ENCODE data around the gene TRUB1. TPM values are rescaled to one million over a fixed set of nuclear protein-coding genes. Genes with fewer than 3 reads are reported as not detected.
"Not testable (repeated sequence)": the region's sequence is repeated elsewhere in the genome, so short reads cannot be mapped to it uniquely, and the experiment has no call there.

The TRUB1 gene
- 6.2 TPM for total RNA-seq

DNA sequence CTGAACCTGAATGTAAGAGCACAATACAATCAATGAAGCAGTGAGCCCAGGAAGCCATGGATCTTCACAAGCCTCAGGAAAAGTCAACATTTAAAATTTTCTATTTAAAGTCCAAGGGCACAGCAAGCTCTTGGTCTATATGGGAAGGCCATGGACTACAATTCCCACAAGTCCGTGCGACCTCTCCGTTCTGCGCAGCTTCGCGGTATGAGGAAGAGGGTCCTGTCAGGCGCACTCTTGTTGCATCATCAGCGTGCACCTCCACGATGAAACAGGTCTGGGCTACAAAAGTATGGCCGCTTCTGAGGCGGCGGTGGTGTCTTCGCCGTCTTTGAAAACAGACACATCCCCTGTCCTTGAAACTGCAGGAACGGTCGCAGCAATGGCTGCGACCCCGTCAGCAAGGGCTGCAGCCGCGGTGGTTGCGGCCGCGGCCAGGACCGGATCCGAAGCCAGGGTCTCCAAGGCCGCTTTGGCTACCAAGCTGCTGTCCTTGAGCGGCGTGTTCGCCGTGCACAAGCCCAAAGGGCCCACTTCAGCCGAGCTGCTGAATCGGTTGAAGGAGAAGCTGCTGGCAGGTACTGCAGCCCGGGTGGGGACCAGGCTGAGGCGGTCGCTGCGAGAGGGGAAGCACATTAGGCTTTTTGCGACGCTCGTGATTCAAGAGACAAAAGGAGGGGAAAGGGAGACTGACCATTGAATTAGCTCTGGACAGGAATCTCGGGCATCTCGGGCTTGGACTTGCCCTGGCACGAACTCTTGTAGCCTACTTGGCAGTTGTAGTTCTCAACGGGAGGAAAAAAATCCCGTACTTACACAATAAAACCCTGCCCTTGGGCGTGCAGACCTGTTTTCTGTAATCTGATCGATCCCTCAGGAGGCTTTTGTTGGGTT lies at the start of gene TRUB1:
TSS of gene TRUB1 (plus strand) at position 234 of the 894 bp plus-strand sequence. CDS start at position 293, 59 bp downstream.
- peak; percentile 70 to 96 (median 93) for DNase-seq (ENCODE audit: low read depth in 2 of 3, low spot score in 2 of 3)

DNA sequence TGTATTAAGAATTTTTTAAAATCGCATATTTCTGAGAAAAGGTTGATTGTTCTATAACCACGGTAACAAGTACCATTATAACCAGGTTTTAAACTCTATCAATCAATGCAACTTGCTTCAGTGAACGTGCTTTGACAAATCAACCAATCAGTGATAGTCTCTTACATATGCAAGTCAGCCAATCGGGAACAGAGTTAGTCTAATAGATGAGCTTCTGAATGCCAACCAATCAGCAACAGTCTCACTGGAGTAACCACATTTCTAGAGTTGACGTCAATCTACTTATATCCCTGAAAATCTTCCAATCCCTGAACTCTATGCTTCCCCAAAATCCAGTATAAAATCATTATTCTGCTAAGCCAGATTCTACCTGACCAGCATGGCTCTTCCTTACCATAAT lies 44.7 kb upstream of the TRUB1 start:
- no peak for DNase-seq (ENCODE audit: low read depth in 2 of 3, low spot score in 2 of 3)

DNA sequence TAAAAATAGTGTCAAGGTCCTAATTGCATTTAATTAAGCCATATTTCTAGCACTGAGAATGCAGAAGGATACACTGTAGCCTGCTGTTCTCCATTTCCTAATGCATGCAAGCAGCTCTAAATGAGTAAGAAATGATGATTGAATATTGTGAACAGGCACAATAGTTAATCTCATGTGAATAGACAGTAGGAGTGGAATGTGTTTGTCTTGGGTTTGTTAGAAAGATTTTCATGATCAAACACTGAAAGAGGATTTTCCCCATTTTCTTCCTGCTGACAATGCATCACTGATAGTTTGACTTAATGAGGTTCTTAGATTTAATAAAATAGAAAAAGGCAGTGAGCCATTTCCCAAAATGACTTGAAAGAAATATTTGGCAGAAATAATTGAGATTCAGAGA lies 43.1 kb upstream of the TRUB1 start:
- DNase-seq (ENCODE audit: low read depth in 2 of 3, low spot score in 2 of 3) = no peak

DNA sequence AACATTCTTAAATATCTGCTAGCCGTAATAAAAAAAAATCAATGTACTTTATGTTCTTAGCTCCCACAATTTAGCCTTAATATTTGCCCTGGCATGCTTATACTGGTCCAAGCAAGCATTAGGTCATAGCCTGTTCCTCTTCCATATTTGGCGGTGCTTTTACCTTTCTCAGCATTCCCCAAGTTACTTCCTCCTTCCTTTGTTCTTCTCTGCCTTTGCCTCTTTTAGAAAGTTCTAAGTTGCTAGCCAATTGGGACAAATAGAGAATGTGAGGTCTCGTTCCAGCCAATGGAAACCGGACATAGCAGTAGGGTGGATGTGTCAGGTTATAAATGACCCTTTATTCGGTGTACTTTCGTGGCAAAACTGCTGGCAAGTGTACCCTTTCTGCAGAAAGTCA lies 41.0 kb upstream of the TRUB1 start:
- not testable (repeated sequence) for DNase-seq (ENCODE audit: low read depth in 2 of 3, low spot score in 2 of 3)

DNA sequence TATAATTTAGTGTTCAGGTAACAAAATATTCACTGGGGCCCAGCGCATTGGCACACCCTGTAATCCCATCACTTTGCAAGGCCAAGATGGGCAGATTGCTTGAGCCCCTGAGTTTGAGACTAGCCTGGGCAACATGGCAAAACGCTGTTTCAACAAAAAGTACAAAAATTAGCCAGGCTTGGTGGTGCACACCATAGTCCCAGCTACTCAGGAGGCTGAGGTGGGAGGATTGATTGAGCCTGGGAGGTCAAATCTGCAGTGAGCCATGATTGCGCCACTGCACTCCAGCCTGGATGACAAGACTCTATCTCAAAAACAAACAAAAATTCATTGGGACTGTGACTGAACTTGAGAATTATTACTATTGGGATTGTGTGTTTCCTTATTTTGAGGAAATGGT lies 40.4 kb upstream of the TRUB1 start:
- DNase-seq (ENCODE audit: low read depth in 2 of 3, low spot score in 2 of 3) = no peak

DNA sequence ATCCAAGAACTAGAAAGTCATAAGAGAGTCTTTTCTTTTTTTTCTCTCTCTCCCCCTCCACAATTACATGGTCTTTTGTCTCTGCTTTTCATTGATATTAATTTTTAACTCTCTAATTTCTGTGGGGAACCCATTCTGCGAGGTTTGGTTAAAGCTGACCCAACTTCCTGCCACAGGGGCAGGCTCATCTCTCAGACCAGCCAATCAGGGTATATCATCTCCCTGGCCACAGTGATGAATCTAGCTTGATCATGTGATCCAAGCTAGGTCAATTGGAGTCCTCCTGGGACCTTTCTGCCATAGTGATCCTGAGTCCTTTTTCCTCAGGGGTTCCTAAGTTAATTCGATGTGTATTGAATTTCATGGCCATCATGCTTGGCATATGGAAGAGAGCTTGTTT lies 38.0 kb upstream of the TRUB1 start:
- DNase-seq (ENCODE audit: low read depth in 2 of 3, low spot score in 2 of 3) = no peak

DNA sequence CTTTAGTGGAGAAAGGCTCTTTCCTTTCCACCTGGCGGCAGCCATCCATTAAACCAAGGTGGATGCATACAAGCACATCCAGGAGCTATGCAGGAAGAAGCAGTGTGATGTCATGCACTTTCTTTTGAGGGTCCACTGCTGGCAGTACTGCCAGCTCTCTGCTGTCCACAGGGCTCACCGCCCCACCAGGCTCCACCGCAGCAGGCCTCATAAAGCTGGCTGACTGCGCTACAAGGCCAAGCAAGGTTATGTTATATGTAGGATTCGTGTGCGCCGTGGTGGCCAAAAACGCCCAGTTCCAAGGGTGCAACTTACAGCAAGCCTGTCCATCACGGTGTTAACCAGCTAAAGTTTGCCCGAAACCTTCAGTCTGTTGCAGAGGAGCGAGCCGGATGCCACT lies 37.3 kb upstream of the TRUB1 start:
- DNase-seq (ENCODE audit: low read depth in 2 of 3, low spot score in 2 of 3) = no peak

DNA sequence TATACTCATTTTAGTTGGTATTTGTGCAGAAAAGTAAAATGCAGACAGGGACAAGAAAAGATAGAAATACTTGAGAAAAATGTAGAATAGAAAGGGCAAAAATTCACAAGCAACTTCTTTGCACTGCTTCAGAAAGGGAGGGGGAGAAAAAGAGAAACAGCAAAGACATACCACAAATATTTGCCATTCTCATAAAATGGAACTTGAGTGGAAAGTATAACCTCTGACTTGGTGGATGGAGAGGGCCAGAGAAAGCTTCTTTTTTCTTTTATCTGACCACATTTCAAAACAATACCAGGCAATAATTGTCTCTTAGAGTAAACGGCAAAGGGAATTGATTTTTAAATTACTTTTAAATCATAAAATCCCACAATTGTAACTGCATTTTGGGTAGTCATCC lies 35.8 kb upstream of the TRUB1 start:
- no peak for DNase-seq (ENCODE audit: low read depth in 2 of 3, low spot score in 2 of 3)

DNA sequence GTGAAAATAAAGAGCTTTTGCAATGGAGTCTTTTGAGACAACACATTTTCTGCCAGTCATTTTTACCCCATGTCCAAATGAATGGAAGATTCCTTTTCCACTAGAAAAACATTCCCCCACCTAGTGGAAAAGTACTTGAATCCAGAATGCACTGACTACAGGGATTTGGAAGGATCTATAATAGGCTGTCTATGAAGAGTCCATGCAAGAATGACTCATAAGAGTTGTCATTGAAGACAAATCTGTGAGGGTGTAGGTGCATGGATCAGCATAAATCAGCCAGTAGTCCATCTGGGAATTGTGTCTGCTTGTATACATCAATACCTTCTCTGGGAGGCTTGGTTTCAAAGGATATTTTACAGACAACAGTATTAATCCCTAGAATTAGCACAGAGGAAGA lies 32.5 kb upstream of the TRUB1 start:
- DNase-seq (ENCODE audit: low read depth in 2 of 3, low spot score in 2 of 3) = no peak

DNA sequence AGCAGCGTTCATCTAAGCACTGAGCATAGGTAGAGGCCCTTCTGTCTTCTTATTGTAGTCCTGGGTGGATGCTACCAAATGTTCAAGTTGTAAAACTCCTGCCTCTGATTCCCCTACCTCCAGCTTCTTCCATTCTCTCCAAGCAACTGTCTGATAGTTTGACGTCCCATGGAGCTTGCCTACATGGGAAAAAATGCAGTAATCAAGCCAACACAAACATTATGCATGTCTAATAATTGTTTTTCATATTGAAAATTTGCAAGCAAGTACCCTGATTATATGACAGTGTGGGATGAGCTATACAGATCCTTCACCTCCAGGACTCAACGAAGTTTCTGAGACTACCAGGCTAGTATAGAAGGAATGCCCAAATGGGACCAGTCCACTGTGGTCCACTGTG lies 31.0 kb upstream of the TRUB1 start:
- DNase-seq (ENCODE audit: low read depth in 2 of 3, low spot score in 2 of 3) = no peak

DNA sequence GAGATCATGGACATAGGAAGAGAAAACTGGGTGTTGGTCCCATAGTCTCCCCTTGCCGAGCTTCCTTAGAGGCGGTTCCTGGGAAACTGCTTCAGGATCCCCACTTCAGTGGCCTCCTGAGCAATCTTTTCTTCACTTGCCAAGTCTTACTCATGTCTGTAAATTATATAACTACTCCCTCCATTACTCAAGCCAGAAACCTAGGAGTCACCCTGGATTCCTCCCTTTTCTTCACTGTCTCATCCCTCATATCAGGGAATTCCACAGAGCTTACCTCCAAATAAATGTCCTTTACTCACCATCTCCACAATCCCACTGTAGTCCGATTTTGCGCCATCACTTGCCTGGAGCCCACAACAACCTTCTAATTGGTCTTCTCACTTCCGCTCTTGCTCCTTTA lies 29.1 kb upstream of the TRUB1 start:
- no peak for DNase-seq (ENCODE audit: low read depth in 2 of 3, low spot score in 2 of 3)

DNA sequence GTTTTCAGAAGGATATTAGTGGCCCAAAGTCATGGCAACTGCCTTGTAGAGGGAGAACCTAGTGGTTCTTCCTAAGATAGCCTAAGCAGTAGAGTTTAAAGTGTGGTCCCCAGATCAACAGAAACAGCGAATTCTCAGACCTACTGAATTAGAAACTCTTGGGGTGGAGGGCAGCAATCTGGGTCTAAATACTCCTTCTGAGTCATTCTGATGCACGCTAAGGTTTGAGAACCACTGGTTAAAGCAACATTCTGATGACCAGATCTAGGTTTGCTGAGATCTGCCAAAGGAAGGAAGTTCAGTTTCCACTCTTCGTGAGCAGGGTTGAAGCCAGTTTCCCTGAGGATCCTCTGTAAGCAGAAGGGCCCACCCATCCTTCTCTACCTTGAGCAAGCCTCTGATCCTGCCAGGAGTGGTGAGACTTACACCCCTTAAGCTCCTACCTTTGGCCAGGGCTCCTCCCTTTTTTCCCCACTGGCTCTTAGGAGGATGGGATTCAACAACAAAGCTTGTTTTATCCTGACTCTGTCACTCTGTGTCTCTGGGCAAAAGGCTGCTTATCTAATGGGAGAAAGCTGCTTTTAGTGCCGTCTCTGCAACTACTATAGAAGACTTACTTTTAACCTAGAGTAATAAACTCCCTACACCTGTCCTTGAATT lies 26.8 kb upstream of the TRUB1 start:
- DNase-seq (ENCODE audit: low read depth in 2 of 3, low spot score in 2 of 3) = no peak

DNA sequence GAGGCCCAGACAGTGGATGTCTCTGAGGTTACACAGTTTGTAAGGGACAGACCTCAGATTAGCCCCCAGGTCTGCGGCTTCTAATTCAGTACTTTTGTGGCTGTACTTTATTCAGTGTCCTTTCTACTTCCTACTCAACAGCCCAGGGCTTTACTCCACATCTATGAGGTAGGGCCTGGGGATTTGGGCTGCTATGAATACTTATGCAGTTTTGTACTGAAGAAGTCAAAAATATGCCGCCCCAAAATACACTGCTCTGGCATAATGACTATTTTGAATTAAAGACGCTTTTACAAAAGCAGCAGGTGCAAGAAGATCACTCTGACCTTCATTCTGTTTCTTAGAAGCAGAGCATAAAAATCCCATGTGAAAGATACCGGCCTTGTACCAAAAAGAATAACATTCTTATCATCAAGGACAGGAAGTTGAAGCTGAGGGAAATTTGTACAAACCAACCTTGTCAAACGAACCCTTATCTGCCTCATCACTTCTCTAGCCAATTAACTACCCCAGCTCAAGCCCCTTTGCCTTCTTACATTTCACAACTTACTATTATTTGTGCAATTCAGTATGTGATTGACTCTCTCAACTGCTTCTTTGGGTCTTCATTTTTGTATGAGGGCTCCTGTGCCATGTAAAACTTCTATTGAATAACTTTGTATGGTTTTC lies 26.1 kb upstream of the TRUB1 start:
- peak in 2 of 3 donors; percentile 5 to 7 for DNase-seq (ENCODE audit: low read depth in 2 of 3, low spot score in 2 of 3)

DNA sequence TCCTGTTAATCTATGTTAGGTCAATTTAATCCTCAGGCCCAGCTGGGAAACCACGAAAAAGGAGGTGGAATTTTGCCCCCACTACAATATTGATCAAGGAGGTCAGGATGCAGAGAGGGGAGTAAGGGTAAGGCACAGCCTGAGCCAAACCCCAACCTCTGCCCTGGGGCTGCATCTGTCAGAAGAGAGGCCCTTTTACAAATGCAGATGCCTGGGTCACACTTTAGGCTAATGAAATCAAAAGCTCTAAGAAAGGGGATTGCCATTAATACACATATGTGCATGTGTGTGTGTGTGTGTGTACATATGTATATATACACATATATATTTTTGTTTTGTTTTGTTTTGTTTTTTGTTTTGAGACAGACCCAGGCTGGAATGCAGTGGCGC lies 25.5 kb upstream of the TRUB1 start:
- no peak for DNase-seq (ENCODE audit: low read depth in 2 of 3, low spot score in 2 of 3)

DNA sequence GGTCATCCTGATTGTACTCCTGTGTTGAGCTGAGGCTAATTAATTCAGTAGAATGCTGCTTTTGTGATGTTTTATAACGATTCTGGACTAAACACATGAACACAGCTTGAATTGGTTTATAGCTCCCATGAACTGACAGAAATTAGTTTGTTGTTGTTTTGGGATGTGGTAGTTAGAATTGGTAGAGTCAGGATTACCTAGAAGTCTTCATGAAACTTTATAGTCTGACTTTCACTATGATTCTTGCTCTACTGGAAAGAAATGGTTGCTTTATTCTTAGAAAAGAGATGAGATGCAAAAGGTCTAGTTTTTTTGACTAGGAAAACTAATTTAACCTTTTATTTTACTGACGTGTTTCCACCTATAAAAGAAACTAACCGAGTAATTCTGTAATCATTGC lies 23.4 kb upstream of the TRUB1 start:
- no peak for DNase-seq (ENCODE audit: low read depth in 2 of 3, low spot score in 2 of 3)

DNA sequence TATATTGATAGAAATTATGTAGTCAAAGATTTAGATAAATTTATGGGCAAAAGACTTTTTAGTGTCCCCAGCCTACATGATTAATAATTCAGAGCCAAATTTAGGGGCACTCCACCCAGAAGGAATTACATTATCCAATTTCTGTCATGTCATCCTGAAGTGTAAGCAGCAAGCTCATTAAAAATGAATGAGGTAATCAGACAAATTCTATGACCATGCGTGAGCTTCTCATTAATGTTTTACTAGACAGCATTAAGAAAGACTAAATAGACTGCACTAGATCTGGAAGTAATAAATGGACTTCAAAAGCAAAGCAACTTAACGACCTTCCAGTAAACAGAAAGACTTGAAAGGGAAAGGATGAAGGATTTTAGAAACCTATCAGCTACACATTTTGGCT lies 22.7 kb upstream of the TRUB1 start:
- no peak for DNase-seq (ENCODE audit: low read depth in 2 of 3, low spot score in 2 of 3)

DNA sequence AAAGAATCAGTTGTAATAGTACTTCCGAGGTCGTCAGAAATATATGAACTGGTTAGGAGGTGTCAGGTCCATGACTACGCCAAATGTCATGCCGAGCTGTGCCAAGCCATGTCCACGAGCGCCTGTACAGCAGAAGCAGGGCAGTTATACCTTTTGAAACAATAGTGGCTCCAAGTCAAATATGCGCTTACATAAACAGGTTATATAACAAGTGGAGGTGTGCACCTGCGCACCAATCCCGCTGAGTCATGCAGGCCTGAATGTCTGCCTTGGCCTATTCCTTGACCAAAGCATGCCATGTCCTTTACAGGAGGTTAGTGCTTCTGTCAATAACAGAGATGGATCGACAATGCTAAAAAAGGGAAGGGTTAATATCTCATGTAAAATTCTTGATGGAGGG lies 21.3 kb upstream of the TRUB1 start:
- DNase-seq (ENCODE audit: low read depth in 2 of 3, low spot score in 2 of 3) = no peak

DNA sequence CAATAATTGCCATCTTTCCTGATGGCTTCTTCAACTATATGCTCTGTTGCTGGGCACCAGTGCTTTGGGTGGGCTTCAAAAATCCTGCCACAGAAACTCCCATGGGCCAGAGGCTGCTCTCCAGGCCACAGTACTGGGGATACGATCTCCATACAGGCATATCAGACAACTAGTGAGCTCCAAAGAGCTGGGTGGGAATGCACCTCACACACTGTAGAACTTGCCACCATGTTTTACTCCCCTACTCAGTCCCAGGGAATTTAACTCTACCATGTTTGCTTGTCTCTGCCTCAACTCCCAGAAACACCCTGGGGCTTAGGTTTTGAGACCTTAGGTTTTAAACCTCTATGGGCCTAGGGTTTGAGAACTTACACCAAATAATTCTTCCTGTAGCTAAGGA lies 20.5 kb upstream of the TRUB1 start:
- DNase-seq (ENCODE audit: low read depth in 2 of 3, low spot score in 2 of 3) = no peak

DNA sequence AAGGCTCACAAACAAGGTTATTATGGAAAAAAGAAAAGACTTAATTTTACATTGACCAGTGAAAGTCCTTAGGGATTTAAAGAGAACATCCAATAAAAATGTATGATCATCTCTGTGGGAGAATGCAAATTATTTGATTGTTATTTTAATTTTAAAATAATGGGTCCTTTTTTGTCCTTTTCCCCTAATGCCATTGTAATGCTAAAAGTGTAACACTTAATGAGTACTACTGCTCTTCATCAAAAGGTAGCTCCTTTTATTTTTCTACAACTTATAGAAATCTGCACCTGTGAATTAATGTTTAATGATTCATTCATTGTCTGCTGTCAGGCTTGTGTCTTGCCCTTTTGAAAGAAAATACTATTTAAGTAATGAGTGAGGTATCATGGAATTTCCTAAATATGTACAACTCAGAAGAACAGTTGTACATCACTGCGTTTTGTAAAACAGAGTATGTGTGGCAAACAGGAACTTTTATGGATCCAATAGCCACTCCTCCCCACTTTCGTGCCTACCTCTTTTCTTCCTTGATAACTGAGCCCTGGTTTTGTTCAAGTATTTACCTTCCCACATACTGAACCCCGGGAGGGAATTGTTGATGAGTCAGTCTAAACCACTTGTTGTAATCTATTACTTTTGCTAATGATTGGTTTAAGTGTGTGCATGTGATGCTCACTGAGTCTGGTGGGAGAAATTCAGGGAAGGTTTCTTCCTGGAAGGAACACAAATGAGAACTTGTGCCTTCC lies 19.9 kb upstream of the TRUB1 start:
- DNase-seq (ENCODE audit: low read depth in 2 of 3, low spot score in 2 of 3) = no peak

DNA sequence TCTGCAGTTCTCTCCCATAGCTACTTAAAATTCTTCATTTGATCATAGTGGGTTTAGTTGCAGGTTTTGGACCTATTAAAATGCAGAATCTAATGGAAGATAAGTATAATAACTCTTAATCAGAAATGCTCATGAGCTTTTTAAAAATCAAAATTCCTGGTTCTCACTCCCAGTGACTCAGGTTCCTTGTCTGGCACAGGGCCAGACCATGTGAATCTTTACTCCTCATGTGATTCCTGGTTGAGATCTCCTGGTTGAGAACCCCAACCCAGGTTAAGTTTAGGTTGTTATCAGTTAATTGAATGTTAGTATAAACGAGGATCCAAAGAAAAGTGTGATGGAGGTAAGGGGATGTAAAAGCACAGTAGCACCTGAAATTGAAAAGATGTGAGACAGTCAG lies 17.5 kb upstream of the TRUB1 start:
- no peak for DNase-seq (ENCODE audit: low read depth in 2 of 3, low spot score in 2 of 3)

DNA sequence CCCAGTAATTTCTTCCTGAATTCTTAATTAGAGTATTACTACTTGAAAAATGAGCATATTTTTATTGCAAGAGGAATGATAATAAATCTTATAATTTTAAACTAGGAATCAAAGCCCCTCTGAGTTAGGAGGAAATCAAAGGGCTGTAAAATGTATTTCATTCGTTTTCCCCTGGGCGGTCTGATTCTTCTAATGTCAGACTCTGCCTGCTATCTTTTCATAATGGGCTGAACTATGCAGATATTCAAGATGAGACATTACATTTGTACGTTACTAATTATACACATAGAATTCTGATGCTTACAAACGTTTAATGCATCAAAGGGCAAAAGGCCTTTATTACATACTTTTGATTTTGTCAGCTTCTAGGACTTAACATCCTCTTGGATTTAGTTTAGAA lies 16.0 kb upstream of the TRUB1 start:
- DNase-seq (ENCODE audit: low read depth in 2 of 3, low spot score in 2 of 3) = no peak
